Measurements from ENCODE around the gene CDC42BPB.
"Not testable (repeated sequence)": the region's sequence is repeated elsewhere in the genome, so short reads cannot be mapped to it uniquely, and the experiment has no call there.

CDC42BPB gene

DNA sequence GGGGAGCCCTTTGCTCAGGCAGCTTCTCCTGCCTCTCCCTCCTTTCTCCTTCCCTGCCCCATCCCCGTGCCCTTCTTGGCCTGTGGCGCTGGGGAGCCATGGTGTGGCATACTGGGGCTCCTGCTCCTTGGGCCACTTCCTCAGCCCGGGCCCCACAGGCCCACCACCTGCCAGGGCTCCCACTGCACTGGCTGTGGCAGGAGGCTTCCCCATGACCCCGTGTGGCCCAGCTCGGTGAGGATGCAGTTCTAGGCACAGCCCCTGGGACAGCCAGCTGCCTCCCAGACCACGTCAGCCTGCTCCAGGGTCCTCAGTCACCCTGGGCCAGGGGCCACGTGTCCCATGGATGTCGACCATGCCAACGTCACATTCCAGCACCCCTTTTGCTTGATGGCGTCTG is 147.9 kb downstream of the CDC42BPB start:
- no peak for DNase-seq

DNA sequence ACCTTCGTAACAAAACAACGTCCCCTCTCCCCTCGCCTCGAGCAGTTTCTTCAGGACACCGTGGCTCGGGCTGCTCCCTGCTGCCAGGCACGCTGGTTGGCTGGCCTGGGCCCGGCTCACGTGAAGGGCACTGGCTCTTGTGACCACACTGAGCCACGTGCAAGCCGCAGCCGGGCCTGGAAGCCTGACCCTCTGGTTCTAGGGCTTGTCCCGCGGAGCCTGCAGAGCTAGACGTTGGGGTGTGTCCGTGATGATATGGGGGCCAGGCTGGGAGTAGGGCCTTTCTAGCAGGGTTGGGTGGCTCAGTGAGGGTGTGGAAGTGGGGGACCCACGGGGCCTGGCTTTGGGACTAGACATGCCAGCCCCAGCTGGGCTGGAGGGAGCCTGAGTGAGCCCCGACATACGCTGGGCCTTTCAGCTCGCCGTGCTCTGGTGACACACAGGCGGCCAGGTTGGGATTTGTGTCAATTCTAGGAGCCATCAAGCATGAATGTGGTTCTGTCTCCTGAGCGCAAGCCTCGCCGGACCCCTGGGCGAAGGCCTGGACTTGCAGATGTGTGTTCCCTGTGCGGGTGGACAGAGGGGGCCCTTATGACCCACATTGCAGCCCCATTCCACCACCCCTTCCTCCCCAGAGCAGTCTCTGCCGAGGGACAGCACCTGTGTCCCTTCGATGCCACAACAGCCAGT is 148.4 kb downstream of the CDC42BPB start:
- no peak for DNase-seq

DNA sequence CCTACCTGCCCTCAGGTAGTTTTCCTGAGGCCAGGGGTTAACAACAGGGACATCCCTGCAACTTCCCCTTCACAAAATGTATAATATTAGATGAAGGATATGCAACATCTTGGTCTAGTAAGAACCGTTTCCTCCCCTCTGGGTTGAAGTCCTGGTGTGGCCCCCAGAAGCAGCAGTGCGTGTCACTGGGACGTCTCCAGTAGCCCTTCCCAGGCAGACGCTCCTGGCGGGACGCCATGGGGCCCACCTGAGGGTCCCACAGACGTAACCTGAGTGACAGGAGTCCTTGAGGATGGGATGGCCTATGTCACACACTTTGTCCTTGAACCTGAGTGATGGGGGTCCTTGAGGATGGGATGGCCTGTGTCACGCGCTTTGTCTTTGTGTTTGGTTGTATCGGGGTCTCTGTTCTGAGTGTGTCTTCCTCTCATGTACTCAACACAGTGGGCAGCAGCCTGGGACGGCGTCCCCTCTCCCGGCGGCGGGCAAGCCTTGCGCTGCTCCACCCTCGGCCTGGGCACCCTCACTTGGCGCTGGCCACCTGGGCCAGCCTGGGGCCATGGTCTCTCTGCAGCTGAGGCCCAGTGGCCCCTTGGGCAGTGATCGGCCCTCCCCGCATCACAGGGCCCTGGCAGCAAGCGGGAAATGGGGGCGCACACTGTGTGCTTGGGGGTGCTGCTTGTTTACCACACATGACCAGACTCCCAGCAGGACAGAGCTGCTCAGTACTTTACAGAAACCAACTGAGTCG is 149.2 kb downstream of the CDC42BPB start:
- no peak for DNase-seq

DNA sequence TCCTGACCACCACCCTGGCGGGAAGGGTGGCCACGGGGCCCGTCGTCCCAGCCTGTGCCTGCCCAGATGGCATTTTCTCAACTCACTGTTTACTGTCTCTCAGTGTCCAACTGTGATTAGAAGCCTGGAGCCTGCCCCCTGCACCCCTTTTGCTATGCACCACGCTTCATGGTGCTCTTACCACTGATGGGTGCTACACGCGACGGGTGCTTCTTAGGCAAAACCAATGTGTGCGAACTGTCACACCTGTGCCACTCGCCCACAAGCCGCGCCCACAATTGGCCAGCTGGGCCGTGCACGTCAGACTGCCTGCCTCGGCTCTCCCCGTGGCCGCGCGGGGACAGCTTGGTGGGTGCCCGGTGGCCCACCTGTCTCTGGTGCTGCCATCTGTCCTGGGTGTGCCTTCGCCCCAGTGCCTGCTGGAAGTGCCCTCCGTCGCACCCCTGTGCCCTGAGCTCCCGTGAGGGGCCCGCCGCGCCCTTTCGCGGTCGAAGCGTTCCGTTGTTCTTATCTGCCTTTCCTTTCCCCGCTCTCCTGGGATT is 150.0 kb downstream of the CDC42BPB start:
- DNase-seq, result no peak

DNA sequence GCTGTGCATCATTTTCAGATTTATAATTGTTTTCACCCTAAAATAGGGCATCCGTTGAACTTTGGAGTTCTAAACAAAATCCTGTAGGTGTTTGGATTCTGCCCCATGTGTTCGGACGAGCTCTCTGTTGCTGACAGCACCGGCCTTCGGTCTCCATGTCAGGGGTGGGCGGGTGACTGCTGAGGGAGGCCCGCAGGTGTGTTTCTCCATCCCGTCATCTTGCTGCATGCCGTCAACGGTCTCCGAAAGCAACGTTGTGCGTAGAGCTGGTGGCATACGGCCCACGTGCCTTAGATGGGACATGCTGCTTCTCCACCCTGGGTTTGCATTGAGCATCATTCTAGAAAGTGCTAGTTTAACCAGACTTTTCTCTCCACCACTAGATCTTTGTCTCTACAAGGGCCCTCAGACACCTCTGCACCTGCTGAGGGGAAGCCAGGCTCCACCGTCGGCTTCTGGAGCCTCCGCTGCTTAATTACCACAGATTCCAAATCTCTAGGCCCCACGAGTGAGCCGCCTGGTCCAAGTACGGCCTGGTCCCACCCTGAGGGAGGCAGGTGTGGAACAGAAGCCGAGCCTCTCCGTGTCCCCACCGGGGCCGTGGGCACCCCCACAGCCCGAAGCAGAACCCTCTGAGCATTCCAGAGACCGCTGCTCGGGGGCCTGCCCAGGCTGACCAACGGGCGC is 150.6 kb downstream of the CDC42BPB start:
- no peak for DNase-seq

DNA sequence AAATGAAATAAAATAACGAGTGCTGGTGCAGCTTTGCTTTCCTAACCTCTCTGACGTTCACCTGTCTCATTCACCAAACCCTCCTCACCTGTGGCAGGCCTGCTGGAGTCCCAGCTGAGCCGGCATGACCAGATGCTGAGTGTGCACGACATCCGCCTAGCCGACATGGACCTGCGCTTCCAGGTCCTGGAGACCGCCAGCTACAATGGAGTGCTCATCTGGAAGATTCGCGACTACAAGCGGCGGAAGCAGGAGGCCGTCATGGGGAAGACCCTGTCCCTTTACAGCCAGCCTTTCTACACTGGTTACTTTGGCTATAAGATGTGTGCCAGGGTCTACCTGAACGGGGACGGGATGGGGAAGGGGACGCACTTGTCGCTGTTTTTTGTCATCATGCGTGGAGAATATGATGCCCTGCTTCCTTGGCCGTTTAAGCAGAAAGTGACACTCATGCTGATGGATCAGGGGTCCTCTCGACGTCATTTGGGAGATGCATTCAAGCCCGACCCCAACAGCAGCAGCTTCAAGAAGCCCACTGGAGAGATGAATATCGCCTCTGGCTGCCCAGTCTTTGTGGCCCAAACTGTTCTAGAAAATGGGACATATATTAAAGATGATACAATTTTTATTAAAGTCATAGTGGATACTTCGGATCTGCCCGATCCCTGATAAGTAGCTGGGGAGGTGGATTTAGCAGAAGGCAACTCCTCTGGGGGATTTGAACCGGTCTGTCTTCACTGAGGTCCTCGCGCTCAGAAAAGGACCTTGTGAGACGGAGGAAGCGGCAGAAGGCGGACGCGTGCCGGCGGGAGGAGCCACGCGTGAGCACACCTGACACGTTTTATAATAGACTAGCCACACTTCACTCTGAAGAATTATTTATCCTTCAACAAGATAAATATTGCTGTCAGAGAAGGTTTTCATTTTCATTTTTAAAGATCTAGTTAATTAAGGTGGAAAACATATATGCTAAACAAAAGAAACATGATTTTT is 151.9 kb downstream of the CDC42BPB start:
- no peak for DNase-seq

DNA sequence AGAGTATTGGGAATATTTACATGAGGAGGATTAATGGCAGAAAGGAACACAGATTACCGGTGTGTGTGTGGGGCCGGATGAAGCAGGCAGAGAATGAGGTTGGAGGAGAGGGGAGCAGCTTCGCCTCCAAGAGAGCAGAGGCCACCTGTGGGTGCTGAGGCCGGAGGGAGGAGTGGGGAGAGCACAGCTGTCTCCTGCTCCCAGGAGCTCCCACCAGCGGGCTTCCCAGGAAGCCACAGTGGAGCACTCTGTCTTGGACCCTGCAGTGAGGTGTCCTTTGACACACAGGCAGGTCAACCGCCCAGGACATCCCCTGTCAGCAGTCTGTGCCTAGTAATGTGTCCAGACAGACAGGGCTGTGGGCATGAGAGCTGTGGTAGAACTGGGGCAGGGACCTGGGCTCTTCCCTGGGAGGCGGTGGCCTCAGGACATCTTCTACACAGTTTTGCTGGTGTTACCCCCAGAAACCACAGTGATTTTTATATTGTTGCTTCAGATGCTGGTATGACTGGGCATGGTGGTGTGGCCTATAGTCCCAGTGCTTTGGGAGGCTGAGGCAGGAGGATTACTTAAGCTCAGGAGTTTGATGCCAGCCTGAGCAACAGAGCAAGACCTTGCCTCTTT is 153.3 kb downstream of the CDC42BPB start:
- DNase-seq, result no peak

DNA sequence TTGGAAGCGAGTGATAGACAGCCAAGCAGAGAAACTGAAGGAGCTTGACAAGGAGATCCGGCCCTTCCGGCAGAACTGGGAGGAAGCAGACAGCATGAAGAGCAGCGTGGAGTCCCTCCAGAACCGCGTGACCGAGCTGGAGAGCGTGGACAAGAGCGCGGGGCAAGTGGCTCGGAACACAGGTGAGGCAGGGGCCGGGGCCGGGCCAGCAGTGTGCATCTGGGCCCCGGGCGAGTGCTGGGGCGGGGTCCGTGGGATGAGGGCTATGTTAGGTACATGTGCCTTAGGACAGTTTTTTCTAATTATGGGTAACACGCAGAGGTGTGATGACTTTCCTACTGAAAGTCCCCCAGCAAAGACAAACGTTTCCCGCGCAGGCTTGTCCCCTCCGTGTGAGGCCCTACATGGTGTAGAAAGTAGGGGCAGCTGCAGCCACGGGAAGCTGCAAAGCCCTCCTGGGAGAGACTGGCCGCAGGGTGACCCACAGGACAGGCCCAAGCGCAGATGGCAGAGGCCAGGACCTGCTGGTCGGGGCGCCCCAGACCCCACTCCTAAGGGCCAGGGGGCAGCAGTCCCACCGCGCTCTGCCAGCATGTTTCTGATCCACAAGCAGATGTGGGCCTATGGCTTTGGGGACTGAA is 154.0 kb downstream of the CDC42BPB start:
- no peak for DNase-seq

DNA sequence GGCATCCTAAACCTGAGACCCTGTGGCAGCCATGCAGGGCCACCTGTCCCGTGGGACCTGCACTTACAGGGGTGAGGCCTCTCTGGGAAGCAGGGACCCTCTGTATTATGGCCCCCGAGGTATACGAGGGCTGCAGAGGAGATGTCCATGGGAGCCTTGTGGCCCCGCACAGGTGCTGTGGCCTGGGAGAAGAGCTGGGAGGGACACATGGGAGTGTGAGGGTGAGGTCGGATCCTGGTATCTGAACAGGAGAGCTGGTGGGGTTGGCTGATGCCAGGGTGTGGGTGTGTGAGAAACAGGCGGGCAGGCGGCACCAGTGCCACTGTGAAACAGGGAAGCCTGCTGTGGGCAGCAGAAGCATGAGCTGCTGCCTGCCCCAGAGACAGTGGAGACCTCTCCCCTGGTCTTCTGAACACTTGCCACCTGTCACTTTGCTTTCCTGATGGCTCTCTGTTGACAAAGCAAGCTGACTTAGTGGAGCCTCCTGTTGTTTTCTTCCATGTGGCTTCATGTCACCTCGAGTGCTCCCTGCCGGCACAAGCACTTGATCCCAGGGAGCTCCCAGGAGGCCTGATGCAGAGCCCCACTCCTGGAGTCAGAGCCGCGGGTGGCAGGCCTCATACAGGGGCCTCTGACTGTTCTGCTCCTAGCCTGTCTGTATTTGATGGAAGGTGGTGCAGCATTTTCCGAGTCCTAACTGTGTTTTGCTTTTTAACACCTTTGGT is 154.7 kb downstream of the CDC42BPB start:
- DNase-seq, result no peak

DNA sequence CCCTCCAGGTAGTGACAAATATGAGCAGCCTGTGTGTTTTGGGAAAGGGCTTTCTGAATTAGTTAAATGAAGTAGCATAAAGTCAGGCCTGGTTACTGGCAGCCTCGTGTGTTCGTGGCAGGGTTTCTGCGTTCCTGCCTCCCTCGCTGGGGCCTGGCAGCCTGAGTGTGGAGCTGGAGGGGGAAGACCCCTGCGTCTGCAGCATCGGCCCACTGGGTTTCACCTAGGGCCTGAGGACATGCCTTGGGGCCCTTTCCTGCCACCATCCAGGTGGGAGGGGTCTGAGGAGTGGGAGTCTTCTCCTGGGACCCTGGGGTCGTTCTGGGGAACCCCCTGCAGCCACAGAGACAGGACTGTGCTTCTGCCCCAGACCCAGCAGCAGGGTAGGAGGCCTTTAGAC is 155.3 kb downstream of the CDC42BPB start:
- no peak for DNase-seq

DNA sequence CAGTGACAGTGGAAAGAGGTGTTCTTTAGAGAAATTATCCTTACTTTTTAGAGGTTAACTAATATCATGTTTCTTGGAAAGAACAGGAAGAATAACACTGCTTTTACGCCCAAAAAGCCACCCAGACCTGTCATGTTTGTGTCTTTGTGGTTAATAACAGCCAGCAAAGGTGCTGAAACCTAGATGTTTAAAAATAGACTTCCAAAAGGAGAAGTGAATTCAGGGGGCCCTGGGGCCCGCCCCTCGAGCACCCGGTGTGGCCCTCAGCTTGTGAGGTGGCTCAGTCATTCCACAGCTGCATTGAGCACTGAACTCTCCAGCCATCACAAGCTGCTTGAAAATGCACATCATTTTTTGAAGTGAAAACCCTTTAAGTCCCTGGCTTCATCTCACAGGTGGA is 155.7 kb downstream of the CDC42BPB start:
- no peak for DNase-seq

DNA sequence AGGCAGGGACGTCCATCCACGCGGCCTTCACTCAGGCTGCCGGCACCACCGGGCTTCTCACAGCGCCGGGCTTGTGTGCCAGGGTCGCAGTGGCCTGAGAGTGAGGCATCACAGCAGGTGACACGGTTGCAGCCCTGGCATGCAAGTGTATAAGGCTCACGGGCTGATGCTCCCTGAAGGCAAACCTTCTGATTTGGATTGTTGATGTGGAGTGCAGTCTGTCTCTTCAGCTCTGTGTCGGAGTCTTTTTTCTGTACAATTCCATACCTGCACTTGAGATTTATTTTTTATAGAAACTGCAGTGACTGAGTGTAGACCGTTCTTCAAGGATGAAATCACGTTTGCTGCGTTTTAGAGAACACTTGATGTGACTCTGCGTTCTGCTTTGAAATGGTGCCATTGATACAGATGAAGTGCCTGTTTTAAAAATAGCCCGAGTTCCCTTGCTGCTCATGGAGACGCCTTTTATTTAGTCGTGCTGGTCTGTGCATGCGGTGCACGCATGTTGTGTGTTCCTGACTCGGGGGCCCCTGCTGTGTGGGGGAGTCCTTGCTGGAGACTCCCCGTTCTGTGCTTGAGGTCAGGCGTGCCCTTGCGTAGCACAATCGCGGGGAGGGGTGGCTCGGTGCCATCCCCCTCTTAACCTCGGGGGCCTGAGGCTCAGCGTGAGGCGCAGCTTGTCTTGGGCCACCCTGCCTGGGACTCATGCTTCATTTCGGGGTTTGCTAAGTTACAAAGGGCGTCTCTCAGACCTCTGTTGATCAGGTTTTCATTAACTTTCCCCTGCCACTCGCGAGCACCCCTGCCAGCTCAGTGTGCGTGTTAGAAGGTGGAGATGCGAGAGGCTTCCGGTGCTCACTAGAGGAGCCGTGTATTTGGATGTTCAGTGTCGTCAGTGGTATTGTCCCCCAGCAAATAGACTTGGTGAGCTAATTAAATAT is 156.4 kb downstream of the CDC42BPB start:
- DNase-seq, result no peak

DNA sequence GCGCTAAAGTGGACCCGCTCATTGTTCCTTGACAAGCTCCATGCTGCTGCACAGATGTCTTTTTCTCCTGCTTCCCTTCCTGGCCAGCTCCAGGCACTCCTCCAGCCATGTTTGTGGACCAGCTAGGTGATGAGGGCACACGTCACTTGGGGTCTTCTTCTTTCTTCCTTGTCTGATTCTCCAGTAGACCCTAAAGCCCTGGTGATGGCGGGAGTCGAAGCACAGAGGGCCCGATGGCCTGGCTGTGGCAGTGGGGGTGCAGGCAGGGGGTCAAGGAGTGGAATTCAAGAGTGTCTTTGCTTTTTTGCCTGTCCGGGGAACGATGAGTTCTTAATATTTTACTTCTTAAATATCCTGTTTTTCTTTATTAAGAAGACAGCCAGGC is 157.8 kb downstream of the CDC42BPB start:
- no peak for DNase-seq

DNA sequence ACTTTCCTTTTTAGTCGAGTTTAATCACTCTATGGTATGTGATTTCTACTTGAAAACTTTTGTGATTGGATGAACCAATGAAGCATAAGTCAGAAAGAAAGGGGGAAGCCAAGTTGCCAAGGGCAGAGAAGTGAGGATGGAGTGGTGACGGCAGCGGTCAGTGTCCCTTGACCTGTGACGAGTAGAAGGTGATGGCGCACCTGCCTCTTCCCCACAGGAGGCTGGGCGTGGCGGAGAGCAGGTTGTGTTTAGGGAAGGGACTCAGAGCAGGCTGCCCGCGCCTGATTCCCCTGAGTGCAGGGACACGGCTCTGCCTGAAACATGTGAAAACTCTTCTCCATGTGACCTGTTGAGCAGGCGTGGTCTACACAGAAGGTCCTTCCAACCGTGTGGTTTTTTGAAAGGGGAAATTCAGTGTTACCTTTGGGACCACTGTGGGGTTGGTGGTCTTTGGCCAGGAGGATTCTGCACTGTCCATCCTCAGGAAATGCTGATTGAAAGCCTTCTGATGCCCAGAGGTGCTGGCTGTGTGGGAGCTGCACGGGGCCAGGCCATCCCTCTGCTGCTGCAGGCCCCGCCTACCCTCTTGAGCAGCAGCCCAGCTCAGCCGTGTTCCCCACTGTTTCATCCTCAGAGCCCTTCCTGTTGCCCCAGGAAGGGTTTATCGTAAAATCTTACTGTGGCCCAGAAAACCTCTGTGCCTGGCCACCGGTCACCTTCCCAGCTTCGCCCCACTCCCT is 158.4 kb downstream of the CDC42BPB start:
- DNase-seq, result no peak

DNA sequence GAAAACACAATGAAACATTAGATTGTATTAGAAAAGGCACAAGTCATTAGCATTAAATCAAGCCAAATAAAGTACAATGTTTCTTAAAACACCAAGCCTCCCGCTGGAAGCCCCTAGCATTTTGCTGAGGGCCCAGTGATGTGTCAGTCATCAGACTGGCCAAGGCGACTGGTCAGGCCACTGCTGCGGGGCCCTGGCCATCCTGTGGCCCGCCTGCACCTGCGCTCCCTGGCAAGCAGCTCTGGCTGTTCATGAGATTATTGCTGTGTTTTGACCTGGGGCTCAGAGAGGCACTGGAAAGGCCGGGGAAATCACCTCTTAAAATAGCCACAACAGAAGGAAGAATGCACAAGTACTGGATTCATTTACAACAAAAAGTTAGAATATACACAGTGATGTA is 159.1 kb downstream of the CDC42BPB start:
- no peak for DNase-seq

DNA sequence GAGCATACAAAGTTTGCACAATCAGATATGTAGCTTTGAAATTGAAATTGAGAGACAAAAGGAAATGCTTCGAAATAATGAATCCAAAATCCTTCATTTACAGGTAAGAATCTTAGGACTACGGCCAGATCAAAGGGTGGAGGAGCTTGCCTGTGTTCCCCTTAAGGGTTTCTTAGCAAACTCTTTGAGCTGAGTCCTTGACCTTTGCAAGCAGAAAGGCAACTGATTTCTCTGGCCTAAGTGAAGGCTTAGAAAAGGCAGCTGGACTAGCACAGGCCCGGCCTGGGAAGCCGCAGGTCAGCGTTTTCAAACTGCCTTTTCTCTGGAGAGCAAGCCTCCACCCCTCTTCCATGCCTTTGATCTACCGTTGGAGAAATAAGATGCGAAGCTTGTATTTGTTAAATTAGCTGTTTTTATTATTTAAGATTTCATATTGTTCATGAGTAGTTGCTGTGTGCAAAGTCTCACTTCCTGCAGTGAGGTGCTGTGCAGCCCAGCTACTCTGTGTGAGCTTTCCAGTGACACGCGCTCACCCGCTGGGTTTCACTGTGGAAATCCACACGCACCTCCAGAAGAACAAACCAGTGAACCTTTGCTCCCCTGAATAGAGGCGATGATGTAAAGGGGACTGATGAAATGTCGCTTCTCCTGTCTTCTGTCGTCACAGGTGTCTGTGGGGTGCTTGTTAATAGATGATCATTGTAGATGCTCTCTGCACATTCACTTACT is 159.9 kb downstream of the CDC42BPB start:
- DNase-seq, result no peak

DNA sequence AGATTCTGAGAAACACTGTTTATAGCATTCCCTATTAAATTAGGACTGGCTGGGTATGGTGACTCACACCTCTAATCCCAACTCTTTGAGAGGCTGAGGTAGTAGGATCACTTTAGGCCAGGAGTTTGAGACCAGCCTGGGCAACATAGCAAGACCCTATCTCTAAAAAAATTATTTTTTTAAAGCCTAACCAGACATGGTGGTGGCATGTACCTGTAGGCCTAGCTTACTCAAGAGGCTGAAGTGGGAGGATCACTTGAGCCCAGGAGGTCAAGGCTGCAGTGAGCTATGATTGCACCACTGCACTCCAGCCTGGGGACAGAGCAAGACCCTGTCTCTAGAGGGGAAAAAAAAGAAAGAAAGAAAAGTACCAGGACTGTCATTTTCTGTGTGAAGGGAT is 160.6 kb downstream of the CDC42BPB start:
- DNase-seq, result not testable (repeated sequence)

DNA sequence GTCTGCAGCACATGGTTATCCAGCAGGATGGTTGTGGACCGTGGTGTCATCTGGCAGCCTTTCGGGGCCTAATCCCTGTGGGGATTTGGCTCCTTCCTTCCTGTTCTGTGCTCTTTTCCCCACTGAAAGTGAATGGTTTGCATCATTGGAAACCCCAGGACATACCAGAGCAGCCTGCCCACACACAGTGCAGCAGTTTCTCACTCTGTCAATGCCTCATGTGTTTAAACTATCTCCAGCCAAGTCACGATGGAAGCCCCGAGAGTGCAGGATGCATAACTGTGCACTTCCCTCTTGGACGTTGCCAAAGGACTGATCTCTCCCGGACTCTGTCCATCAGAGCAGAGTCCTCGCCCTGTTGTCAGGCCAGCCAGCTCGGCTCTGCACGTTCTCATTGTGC is 163.9 kb downstream of the CDC42BPB start:
- DNase-seq, result no peak

Data from NCI-H510A (cell line).